Measurements from ENCODE around the gene OVOL2.
"Not testable (repeated sequence)": the region's sequence is repeated elsewhere in the genome, so short reads cannot be mapped to it uniquely, and the experiment has no call there.

OVOL2 gene

DNA sequence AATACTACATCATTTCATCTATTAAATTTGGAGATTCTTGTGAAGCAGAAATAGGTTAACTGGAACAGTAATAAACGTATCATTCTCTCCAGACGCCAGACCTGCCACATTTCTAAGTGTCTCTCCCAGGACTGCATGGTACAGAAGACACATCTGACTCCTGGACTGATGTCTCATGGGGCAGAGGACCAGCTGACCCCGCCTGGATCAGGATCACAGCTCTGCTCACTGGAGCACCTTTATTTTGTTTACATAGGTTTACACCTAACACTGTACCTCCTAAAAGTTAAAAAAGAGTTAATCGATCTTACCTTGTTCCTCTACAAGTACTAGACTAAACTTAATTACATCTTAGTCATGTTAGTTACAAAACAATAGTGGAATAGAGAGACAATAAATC, 11.2 kb downstream of the OVOL2 start:
- DNase-seq (ENCODE audit: insufficient read length, low spot score), result no peak
- no peak for TF ChIP-seq POLR2A (IDR thresholded peaks at IDR 0.05; ENCODE audit: low read depth, low read length)
- no peak for FAIRE-seq

DNA sequence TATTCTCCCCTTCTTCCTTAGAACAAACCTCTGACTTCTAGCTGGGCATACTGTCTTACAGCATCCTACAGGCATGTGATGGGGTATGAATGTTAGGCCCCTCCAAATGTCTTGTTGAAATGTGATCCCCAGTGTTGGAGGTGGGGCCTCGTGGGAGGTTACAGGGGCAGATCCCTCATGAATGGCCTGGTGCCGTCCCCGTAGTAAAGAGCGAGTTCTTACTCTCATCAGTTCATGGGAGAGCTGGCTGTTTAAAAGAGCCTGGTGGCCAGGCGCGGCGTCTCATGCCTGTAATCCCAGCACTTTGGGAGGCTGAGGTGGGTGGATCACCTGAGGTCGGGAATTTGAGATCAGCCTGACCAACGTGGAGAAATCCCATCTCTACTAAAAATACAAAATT, 15.5 kb downstream of the OVOL2 start:
- TF ChIP-seq POLR2A (IDR thresholded peaks at IDR 0.05; ENCODE audit: low read depth, low read length), result no peak
- FAIRE-seq (no peak), DNase-seq (ENCODE audit: insufficient read length, low spot score) (no peak)

- DNase-seq (ENCODE audit: insufficient read length, low spot score) (no peak), FAIRE-seq (no peak)
- TF ChIP-seq POLR2A (IDR thresholded peaks at IDR 0.05; ENCODE audit: low read depth, low read length), result no peak
These were observed 16.3 kb downstream of the OVOL2 start for GRCh38 chr20:18041462-18041861.

DNA sequence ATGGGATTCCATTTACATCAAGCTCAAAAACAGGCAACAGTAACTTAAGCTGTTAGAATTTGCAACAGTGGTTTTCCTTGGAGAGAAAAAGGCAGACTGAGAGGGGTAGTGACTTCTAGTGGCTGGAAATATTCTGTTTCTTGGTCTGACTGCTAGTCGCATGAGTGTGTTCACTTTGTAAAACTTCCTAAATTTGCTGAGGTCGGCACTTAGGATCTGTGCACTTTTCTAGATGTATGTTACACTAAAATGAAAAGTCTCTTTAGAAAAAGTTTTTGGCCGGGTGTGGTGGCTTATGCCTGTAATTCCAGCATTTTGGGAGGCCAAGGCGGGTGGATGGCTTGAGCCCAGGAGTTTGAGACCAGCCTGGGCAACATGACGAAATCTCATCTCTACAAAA, 18.7 kb downstream of the OVOL2 start:
- TF ChIP-seq POLR2A (IDR thresholded peaks at IDR 0.05; ENCODE audit: low read depth, low read length), result no peak
- DNase-seq (ENCODE audit: insufficient read length, low spot score) (no peak), FAIRE-seq (no peak)

DNA sequence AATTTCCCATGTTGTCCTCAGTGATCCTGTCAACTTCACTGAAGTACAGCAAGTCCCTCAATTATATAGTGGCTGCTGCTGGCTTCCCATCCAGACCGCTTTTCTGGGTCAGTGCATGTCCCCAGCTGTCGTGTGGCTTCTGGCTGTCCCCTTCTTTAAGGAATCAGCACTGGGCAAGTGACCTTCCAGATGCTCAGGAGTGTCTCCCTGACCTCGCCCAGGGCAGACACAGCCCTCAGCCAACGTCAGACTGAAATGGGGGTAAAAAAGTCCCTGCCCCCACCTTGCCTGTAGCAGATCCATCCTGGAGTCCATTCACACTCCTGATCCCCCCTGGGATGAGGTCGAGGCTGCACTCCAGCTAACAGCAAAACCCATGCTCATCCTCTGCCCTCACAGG, 23.7 kb downstream of the OVOL2 start:
- DNase-seq (ENCODE audit: insufficient read length, low spot score) (no peak), FAIRE-seq (no peak)
- TF ChIP-seq POLR2A (IDR thresholded peaks at IDR 0.05; ENCODE audit: low read depth, low read length), result no peak

DNA sequence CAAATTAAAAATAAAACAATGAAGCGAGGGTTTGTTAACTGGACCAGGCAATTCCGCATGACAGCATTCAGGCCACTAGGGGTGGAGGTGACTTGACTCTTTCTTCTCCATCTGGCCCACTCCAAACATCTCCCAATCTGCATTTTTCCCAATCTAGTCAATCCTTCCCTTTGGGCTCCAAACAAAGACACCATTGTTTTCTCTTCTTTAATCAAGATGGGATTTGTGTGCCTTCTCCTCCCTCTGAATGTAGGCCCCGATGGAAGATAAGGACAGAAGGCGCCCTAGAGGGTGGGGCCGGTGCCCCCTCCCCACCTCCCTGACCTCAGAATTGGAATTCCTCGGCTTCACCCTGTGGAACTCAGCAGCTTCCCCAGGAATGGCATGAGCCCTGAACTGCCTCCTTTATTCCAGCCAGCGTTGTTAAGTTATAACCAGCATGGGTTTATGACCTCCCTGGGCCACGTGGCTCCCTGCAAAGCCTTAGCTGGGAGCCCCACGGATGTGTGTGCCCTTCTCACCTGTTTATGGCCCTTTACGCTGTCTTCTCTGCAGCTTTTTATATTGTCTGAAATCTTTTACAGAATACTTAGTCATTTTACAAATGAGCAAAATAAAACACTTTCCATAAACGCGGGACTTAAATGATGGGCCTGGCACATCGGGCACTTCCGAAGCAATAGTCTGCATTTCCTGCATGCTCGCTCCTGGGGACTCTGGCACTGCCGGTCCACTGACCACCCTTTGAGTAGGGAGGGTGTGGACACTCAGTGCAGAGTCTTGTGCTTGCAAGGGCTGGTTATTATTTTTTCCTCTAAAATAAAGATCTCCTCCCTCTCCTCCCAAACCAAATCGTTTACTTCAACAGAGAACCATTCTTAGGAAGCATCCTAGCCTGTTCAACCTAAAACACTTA, 24.5 kb downstream of the OVOL2 start:
- no peak for TF ChIP-seq POLR2A (IDR thresholded peaks at IDR 0.05; ENCODE audit: low read depth, low read length)
- no peak for DNase-seq (ENCODE audit: insufficient read length, low spot score)
- no peak for FAIRE-seq

DNA sequence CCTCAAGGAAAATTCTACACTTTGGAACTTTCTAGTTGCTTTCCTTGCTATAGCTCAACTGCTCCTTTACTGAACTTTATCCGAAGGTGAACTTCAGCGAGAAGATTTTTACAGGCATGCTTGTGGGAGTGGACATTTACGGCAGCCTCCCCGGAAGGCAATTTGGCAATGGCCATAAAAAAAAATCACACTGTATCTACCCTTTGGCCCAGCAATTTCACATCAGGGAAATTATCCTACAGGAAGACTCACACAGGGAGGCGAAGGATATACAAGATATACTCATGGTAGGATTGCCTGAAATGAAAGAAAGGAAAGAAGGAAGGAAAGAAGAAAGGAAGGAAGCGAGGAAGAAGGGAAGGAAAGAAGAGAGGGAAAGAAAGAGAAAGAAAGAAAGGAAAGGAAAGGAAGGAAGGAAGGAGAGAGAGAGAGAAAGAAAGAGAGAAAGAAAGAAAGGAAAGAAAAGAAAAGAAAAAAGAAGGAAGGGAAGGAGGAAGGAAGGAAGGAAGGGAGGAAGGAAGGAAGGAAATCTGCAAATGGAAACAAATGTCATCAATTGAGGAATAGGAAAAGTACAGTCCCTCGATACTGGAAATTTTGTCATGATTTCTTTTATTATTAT, 25.7 kb downstream of the OVOL2 start:
- no peak for DNase-seq (ENCODE audit: insufficient read length, low spot score)
- no peak for FAIRE-seq
- no peak for TF ChIP-seq POLR2A (IDR thresholded peaks at IDR 0.05; ENCODE audit: low read depth, low read length)

- FAIRE-seq (no peak), DNase-seq (ENCODE audit: insufficient read length, low spot score) (no peak)
- no peak for TF ChIP-seq POLR2A (IDR thresholded peaks at IDR 0.05; ENCODE audit: low read depth, low read length)
These were observed 26.7 kb downstream of the OVOL2 start for GRCh38 chr20:18031050-18031449.

DNA sequence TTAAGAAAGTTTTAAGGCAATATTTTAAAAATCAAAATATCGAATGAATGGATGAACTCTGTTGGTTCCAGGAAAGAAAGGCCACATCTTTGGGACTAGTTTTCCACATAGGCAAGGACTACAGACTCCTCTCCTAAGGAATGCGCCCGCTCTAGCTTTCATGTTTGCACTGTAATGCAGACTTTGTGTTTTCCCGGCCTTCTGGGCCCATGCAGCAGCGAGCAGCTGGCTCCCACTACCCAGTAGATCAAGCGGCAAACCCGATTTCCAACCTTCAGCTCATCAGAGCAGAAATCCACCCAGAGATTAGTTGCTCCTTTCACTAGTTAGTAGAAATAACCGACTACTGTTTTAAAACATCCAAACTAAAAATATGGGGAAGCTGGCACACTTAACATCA, 27.7 kb downstream of the OVOL2 start:
- DNase-seq (ENCODE audit: insufficient read length, low spot score) (no peak), FAIRE-seq (no peak)
- TF ChIP-seq POLR2A (IDR thresholded peaks at IDR 0.05; ENCODE audit: low read depth, low read length), result no peak

DNA sequence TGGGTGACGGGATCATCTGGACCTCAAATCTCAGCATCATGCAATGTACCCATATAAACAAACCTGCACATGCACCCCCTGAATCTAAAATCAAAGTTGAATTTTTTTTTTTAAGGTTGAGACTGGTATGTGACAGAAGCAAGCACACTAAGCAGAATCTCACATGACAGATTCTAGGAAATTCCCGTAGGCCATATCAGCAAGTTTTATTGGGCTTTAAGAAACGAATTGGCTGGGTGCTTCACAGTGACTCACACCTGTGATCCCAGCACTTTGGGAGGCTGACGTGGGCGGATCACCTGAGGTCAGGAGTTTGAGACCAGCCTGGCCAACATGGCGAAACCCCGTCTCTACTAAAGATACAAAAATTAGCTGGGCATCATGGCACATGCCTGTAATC, 30.7 kb downstream of the OVOL2 start:
- FAIRE-seq, result not testable (repeated sequence)

GRCh38 chr20:18024606-18025127, 33.0 kb downstream of the OVOL2 start:
- DNase-seq (ENCODE audit: insufficient read length, low spot score) (no peak), FAIRE-seq (no peak)
- TF ChIP-seq POLR2A (IDR thresholded peaks at IDR 0.05; ENCODE audit: low read depth, low read length), result no peak

More for the DNA sequence above, 30.7 kb downstream of the OVOL2 start:
- DNase-seq (ENCODE audit: insufficient read length, low spot score), result not testable (repeated sequence)

DNA sequence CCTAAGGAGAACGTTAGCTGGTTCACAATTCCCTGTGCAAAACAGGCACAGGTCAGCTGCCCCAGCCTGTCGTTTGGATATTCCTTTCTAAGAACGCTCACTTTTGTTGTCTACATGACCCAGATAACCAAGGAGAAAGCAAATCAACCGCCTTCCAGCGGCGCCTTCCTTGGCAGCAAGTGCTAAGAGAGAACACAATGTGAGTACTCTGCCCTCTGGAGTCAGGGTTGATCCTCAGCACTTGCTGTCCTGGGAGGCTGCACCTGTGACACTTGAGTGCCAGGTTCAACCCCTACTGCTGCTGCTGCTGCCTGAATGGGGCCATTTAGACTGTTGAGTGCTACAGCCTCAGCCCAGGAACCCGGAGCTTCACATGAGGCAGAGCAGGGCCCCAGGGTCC, 36.8 kb downstream of the OVOL2 start:
- TF ChIP-seq POLR2A (IDR thresholded peaks at IDR 0.05; ENCODE audit: low read depth, low read length), result no peak
- FAIRE-seq, result no peak
- no peak for DNase-seq (ENCODE audit: insufficient read length, low spot score)

GRCh38 chr20:18019068-18019467, 38.6 kb downstream of the OVOL2 start:
- FAIRE-seq, result no peak
- no peak for TF ChIP-seq POLR2A (IDR thresholded peaks at IDR 0.05; ENCODE audit: low read depth, low read length)

GRCh38 chr20:18018100-18018499, 39.6 kb downstream of the OVOL2 start:
- no peak for TF ChIP-seq POLR2A (IDR thresholded peaks at IDR 0.05; ENCODE audit: low read depth, low read length)
- DNase-seq (ENCODE audit: insufficient read length, low spot score) (no peak), FAIRE-seq (no peak)

More at GRCh38 chr20:18019068-18019467, 38.6 kb downstream of the OVOL2 start:
- peak; percentile 35 for DNase-seq (ENCODE audit: insufficient read length, low spot score)

DNA sequence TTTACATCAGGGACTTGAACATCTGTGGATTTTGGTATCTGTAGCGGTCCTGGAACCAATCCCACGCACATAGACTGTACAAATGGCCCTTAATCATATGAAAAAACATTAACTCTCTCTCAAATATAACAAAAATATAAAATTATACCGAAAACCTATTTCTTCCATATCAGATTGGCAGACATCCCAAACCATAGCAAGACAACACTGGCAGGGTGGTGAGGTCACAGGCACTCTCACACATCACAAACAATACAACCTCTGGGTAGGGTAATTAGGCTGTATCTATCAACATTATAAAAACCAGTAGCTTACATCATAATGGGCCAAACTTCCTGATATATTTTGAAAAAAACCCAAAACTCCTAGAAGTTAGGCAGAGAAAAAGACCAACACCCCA, 40.9 kb downstream of the OVOL2 start:
- no peak for TF ChIP-seq POLR2A (IDR thresholded peaks at IDR 0.05; ENCODE audit: low read depth, low read length)
- no peak for FAIRE-seq
- DNase-seq (ENCODE audit: insufficient read length, low spot score), result no peak
